ENCODE data around the gene IKZF1. TPM values are rescaled to one million over a fixed set of nuclear protein-coding genes. Genes with fewer than 3 reads are reported as not detected.

Gene IKZF1
- total RNA-seq, 2 donors from 2014 or later, result 4.9 to 5.6 TPM

DNA sequence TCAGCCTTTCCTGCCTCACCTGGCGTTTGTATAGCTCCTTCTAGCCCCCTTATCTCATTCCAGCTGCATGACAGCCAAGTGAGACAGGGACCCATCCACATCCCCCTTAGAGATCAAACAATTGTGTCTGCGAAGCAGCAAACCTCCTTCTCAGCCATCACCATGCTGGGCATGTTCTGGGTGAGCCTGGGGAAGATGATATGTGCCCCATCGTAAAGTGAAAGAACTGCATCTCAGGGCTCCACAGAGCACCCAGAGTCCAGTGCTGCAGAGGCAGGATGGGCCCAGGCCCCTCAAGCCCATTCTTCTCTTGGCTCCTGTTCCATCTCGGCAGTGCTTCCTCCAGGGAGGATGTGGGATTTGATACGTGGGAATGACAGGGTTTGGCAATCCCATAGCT, 102.4 kb downstream of the IKZF1 start:
- H3K4me3 ChIP-seq, result no peak overlapping the region
- DNase-seq, result no peak
- intact Hi-C loops (cut with DNase I), result no loop called here
- H3K27me3 ChIP-seq, result no peaks in the 10 kb centered on the region
- H3K9me3 ChIP-seq, result no peaks in the 10 kb centered on the region
- no peak for TF ChIP-seq CTCF (IDR thresholded peaks at IDR 0.05)
- H3K36me3 ChIP-seq, result no peaks in the 10 kb centered on the region
- no peak overlapping the region for H3K27ac ChIP-seq
- H3K9ac ChIP-seq (ENCODE audit: low read depth in 2 of 2, low read length in 2 of 2), result no peak overlapping the region
- no peaks in the 10 kb centered on the region for H3K4me1 ChIP-seq

GRCh38 chr7:50409856-50410745, 105.6 kb downstream of the IKZF1 start:
- no peak overlapping the region for H3K27ac ChIP-seq
- H3K36me3 ChIP-seq, result no peaks in the 10 kb centered on the region
- no peaks in the 10 kb centered on the region for H3K4me1 ChIP-seq
- no peak for TF ChIP-seq CTCF (IDR thresholded peaks at IDR 0.05)
- H3K9ac ChIP-seq (ENCODE audit: low read depth in 2 of 2, low read length in 2 of 2), result no peak overlapping the region
- no peak overlapping the region for H3K4me3 ChIP-seq
- H3K9me3 ChIP-seq, result no peaks in the 10 kb centered on the region
- intact Hi-C loops (cut with DNase I), result loop anchor here (10.0 kb wide), 1 partner anchor 205 kb away; no protein-coding TSS in a partner anchor
- DNase-seq, result no peak
- no peaks in the 10 kb centered on the region for H3K27me3 ChIP-seq

- H3K27me3 ChIP-seq, result no peaks in the 10 kb centered on the region
- H3K9me3 ChIP-seq, result no peaks in the 10 kb centered on the region
- no peak overlapping the region for H3K4me3 ChIP-seq
- TF ChIP-seq CTCF (IDR thresholded peaks at IDR 0.05), result no peak
- H3K9ac ChIP-seq (ENCODE audit: low read depth in 2 of 2, low read length in 2 of 2), result no peak overlapping the region
- intact Hi-C loops (cut with DNase I), result loop anchor here (10.0 kb wide), 1 partner anchor 207 kb away; no protein-coding TSS in a partner anchor
- no peaks in the 10 kb centered on the region for H3K36me3 ChIP-seq
- no peak for DNase-seq
- H3K4me1 ChIP-seq, result no peaks in the 10 kb centered on the region
- no peak overlapping the region for H3K27ac ChIP-seq
These were observed 106.8 kb downstream of the IKZF1 start for GRCh38 chr7:50411332-50411731.

GRCh38 chr7:50412973-50413372, 108.5 kb downstream of the IKZF1 start:
- H3K9ac ChIP-seq (ENCODE audit: low read depth in 2 of 2, low read length in 2 of 2), result no peak overlapping the region
- no peaks in the 10 kb centered on the region for H3K27me3 ChIP-seq
- no peaks in the 10 kb centered on the region for H3K9me3 ChIP-seq
- intact Hi-C loops (cut with DNase I), result loop anchor here (10.0 kb wide), 1 partner anchor 208 kb away; no protein-coding TSS in a partner anchor
- TF ChIP-seq CTCF (IDR thresholded peaks at IDR 0.05), result no peak
- no peak for DNase-seq
- no peaks in the 10 kb centered on the region for H3K4me1 ChIP-seq
- no peaks in the 10 kb centered on the region for H3K36me3 ChIP-seq
- no peak overlapping the region for H3K4me3 ChIP-seq
- no peak overlapping the region for H3K27ac ChIP-seq

GRCh38 chr7:50413561-50413960, 109.0 kb downstream of the IKZF1 start:
- H3K36me3 ChIP-seq, result no peaks in the 10 kb centered on the region
- TF ChIP-seq CTCF (IDR thresholded peaks at IDR 0.05), result no peak
- no peak overlapping the region for H3K27ac ChIP-seq
- DNase-seq, result no peak
- intact Hi-C loops (cut with DNase I), result loop anchor here (10.0 kb wide), 1 partner anchor 209 kb away; no protein-coding TSS in a partner anchor
- no peaks in the 10 kb centered on the region for H3K9me3 ChIP-seq
- no peak overlapping the region for H3K9ac ChIP-seq (ENCODE audit: low read depth in 2 of 2, low read length in 2 of 2)
- no peaks in the 10 kb centered on the region for H3K4me1 ChIP-seq
- no peaks in the 10 kb centered on the region for H3K27me3 ChIP-seq
- H3K4me3 ChIP-seq, result no peak overlapping the region

Measured in colonic mucosa (tissue), 4 donors.